ENCODE results near the gene ZNF385B. TPM values are rescaled to one million over a fixed set of nuclear protein-coding genes. Genes with fewer than 3 reads are reported as not detected.

The ZNF385B gene
- total RNA-seq, 1 experiment from 2014 or later: 9.3 TPM

GRCh38 chr2:179606141-179606540 is 255.3 kb downstream of the ZNF385B start:
- BruUV-seq (replicated peaks): no TSS peak
- ChIA-PET RAD21 (ENCODE audit: low non-redundant PET in 1 of 2, low total read pairs in 2 of 2, uncharacterized antibody in 2 of 2, unreplicated experiment in 2 of 2) (no interaction called here), CTCF (no interaction called here), POLR2A (no interaction called here)
- H3K4me3 ChIP-seq (replicated peaks in 1 of 2; ENCODE audit: low read depth in 1 of 2, low read length in 2 of 2): no peak overlapping the region
- H3K27me3 ChIP-seq (ENCODE audit: insufficient read depth, low read length): no peaks in the 10 kb centered on the region
- H2AFZ ChIP-seq (ENCODE audit: low read depth, low read length, poor library complexity, severe bottlenecking): no peak overlapping the region
- TF ChIP-seq CBX3 (IDR thresholded peaks at IDR 0.05; ENCODE audit: low read depth): no peak
- no peak for TF ChIP-seq SP1 (IDR thresholded peaks at IDR 0.05; ENCODE audit: low read depth)
- no peak for TF ChIP-seq SIN3A (IDR thresholded peaks at IDR 0.05; ENCODE audit: low read depth)
- TF ChIP-seq ATF3 (IDR thresholded peaks at IDR 0.05): no peak
- no peak for TF ChIP-seq SRF (IDR thresholded peaks at IDR 0.05; ENCODE audit: low read depth)
- no peak for TF ChIP-seq POLR2AphosphoS5 (IDR thresholded peaks at IDR 0.05; ENCODE audit: low read depth, low read length)
- TF ChIP-seq CTCF (IDR thresholded peaks at IDR 0.05 in 2 of 3, conservative IDR thresholded peaks at IDR 0.05 in 1 of 3; ENCODE audit: borderline replicate concordance in 1 of 3, insufficient read depth in 1 of 3, low read depth in 2 of 3, low read length in 2 of 3): no peak
- TF ChIP-seq YY1 (IDR thresholded peaks at IDR 0.05; ENCODE audit: extremely low read depth, insufficient replicate concordance, low read depth, low read length): no peak
- no peak for TF ChIP-seq REST (IDR thresholded peaks at IDR 0.05; ENCODE audit: low read depth)
- TF ChIP-seq CEBPB (IDR thresholded peaks at IDR 0.05; ENCODE audit: low read depth): no peak
- TF ChIP-seq FOSL1 (IDR thresholded peaks at IDR 0.05; ENCODE audit: low read depth): no peak
- TF ChIP-seq MAX (IDR thresholded peaks at IDR 0.05): no peak
- no peaks in the 10 kb centered on the region for H3K79me2 ChIP-seq (ENCODE audit: insufficient read depth, low read length)
- no peaks in the 10 kb centered on the region for H3K9me2 ChIP-seq (ENCODE audit: insufficient read depth)
- H3K36me3 ChIP-seq (ENCODE audit: control insufficient read depth in 1 of 2, insufficient read depth in 2 of 2, low read length in 2 of 2): no peaks in the 10 kb centered on the region
- no peak overlapping the region for H3K4me2 ChIP-seq (ENCODE audit: low read length)
- no peaks in the 10 kb centered on the region for H3K4me1 ChIP-seq (ENCODE audit: control insufficient read depth in 1 of 2, insufficient read depth in 2 of 2, low read length in 2 of 2)
- intact Hi-C loops (cut with micrococcal nuclease): no loop called here
- no peak overlapping the region for H3K27ac ChIP-seq (ENCODE audit: low read depth, low read length)
- DNase-seq (ENCODE audit: low read depth, low spot score) (no peak), ATAC-seq (no peak)
- no peak overlapping the region for H3K9ac ChIP-seq (ENCODE audit: low read length)
- no peaks in the 10 kb centered on the region for H3K9me3 ChIP-seq (ENCODE audit: control insufficient read depth in 1 of 2, insufficient read depth in 1 of 2, low read depth in 1 of 2, low read length in 2 of 2)
- H4K20me1 ChIP-seq (ENCODE audit: insufficient read depth): no peaks in the 10 kb centered on the region

Measured in HCT116 (cell line).